Renal cortex interstitium (tissue), 11 donors: Measurements from ENCODE around the gene RAD50. TPM values are rescaled to one million over a fixed set of nuclear protein-coding genes. Genes with fewer than 3 reads are reported as not detected.
"Not testable (repeated sequence)": the region's sequence is repeated elsewhere in the genome, so short reads cannot be mapped to it uniquely, and the experiment has no call there.

Experiments used
- DNase-seq, 11 donors: peaks; one replicate each; pipeline ENCODE4 v3.0.0-alpha.2; 2013; ENCODE audit warnings: low read depth in 9 of 11, low spot score in 4 of 11; ENCODE audit errors: extremely low read depth in 1 of 11
- polyA plus RNA-seq, 3 donors: library from polyadenylated mRNA; unstranded; fragments of 120-200 nt; gene quantifications; one replicate each; pipeline ENCODE4 v1.2.1, GENCODE V29; 2013; ENCODE audit not compliant: insufficient read length in 3 of 3

RAD50 gene
- polyA plus RNA-seq, 3 donors: 36.6 to 49.9 (median 48.8) TPM

DNA sequence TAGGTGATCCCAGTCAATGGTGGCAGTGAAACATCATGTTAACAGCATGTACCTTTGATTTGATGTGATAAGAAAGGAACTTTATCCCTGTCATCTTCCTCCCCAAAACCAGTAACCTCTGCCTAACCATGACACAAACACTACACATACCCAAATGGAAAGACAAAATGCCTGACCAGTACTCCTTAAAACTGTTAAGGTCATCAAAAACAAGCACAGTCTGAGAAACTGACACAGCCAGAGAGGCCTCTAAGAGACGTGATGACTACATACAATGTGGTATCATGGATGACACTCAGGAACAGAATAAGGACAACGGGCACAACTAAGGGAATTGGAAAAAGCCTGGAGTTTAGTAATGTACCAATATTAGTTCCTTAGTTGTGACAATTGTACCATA, 9.5 kb upstream of the RAD50 start:
- no peak for DNase-seq

DNA sequence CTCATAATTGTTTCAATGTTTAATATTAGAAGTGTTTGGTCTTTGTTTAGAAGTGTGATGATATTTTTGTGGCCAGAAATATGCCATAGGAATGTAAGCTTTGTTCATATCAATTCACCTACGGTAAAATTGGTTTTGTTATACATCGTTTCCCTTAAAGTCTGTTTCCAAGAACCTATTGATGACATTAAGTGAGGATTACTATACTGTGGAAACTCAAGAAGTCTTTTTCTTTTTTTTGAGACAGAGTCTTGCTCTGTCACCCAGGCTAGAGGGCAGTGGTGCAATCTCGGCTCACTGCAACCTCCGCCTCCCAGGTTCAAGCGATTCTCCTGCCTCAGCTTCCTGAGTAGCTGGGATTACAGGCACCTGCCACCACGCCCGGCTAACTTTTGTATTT, 7.9 kb upstream of the RAD50 start:
- not testable (repeated sequence) for DNase-seq

DNA sequence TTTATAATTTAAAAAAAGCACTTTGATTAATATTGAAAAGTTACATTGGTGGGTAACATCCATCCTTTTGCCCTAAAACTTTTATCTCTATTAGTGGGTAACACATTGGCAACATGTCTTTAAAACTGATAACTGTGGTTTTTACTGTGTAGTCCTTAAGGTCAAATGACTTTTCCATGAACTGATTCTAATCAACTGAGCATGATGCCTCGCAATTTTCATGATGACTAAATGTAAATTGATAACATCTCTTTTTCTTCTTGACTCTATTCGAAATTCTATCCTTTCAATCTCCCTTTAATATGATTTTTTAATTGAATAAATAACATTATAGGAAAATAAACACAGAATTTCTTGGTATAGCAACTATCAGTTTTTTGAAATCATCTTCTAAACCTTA, 7.2 kb upstream of the RAD50 start:
- no peak for DNase-seq

DNA sequence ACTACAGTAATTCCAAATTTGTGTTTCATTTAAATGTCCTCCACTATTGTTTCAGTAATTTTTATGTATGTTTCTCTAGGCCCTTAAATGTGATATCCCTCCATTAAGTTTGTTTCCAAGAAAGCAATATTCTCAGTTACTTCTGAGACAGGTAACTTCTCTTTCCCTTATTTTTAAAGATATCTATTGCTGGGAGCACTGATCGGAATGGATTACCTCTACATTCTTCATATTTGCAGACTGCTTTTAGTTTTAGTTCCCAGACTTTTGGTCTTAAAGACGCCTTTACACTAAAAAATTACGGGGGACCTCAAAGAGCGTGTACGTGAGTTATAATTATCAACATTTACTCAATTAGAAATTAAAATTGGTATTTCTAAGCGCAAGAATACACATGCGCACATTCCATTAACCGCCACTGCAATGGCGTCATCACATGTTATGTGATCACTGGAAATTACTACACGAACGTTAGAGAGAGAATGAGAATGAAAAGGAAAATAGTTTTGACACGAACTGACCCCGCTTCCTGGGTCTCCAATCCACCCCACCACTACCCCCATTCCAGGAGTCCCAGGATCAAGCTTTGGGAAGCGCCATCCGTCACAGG, 519 bp upstream of the RAD50 start:
- DNase-seq: peak in 2 of 11 donors; percentile 4 to 12

DNA sequence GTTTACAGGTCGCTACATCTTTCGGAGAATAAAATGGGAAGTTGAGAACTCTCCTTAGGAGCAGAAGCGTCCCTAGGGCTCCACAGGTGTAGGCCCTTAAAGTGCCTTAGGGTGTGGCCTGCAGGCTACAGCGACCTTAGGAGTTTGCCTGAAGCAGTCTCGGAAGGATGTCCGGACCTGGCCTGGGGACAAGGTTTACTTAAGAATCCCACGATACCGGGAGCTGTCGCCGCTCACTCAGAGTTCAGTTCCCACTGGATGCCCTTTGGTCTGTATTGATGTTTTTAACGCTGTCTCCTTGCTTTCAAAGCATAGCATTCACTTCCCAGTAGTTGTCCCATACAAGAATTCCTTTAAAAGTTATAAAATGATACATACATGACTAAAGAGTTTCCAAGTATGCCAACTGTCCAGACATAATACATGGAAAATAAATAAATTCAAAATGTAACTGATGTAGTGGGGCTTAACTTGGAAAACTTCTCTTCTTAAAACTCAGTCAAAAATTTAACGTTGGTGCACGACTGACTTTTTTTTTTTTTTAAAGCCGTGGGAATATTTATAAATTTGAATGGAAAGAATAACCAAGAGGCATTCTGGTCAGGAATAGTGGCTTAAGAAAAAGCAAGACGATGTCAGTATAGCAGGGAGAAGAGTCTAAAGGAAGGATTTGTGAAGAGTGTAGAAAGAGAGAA, 848 bp downstream of the RAD50 start:
- DNase-seq: peak in 7 of 11 donors; percentile 9 to 34 (median 24)

DNA sequence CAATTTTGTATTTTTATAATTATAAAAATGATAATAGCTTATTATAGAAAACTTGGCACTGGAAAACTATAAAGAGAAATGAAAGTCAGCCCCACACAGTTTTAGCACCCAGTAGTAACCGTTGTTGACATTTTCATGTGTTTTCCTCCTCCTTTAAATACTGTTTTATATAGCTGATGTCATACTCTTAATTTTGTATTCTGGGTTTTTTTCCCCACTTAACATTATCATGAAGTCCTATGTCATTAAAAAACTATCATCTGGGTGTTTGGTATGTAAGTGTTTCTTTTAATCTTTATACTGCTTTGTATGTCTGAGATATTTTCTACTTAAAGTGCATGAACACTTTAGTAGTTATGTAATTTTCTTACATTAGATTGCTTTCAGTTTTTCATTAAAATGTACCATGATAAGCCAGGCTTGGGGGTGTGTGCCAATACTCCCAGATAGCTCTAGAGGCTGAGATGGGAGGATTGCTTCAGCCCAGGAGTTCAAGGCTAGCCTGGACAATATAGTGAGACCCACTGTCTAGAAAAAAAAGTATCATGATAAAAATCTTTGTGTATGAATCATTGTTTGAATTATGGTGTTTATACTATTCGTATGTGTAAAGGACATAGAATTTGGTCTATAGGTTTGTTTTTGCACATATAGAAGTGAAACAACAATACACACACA, 2.7 kb downstream of the RAD50 start:
- DNase-seq: no peak

DNA sequence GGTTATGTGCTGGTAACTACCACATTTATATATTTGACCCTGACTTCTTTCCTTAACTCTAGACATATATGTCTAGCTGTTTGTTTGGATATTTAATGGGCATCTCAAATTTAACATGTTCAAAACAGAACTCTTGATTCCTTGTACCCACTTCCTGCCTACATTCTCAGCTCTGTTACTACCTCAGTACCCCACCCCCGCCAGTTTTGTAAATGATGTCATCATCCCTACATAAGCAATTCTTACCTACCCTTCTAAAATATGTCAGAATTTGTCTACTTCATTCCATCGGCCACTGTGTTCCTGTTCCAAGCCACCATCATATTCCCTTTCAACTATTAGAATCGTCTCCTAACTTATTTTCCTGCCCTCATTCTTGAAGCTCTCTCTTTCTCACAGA, 4.8 kb downstream of the RAD50 start:
- DNase-seq: no peak

DNA sequence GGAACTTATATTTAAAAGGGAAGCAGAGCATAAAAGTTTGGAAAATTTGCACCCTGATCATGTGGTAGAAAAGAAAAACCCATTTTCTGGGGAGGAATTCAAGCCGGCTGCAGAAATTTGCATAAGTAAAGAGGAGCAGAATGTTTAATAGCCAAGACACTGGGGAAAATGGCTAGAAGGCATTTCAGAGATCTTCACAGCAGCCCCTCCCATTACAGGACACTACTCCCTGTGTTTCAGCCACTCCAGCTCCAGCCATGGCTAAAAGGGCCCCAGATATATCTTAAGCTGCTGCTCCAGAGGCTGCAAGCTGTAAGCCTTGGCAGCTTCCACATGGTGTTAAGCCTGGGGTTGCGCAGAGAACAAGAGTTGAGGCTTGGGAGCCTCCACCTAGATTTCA, 7.8 kb downstream of the RAD50 start:
- DNase-seq: not testable (repeated sequence)

DNA sequence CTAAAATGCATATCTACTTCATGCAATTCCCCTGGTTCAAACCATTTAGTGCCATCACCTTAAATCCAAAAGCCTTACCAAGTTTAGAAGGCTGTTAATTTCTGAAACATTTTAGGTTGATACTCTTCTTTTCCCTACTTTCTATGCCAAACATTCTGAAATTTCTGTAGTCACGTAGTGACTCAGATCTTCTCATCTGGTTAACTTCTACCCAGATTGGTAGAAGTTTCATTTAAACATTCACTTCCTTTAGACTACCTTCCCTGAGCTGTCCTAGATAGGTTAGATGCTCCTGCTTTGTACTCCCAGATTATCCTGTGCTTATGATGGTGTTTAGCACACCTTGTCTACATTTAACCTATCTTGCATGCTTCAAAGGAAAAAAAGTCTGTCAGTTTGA, 9.9 kb downstream of the RAD50 start:
- no peak for DNase-seq

DNA sequence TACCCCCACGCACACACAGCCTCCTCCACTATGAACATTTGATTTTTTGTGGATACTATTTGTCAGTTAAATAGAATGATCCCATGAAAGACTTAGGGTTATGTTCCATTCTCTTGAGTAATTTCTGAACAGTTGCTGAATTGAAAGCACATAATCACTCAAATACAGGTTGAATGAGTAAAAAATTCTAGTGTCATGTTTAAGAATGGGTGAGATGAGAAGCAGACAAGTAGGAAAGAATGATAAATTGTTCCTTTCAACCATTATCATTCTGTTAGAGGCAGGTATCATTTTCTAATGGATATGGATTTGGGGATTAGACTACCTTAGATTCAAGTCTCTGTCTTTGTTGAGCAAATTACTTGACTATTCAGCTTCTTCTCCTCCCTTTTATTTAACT, 19.3 kb downstream of the RAD50 start:
- no peak for DNase-seq

DNA sequence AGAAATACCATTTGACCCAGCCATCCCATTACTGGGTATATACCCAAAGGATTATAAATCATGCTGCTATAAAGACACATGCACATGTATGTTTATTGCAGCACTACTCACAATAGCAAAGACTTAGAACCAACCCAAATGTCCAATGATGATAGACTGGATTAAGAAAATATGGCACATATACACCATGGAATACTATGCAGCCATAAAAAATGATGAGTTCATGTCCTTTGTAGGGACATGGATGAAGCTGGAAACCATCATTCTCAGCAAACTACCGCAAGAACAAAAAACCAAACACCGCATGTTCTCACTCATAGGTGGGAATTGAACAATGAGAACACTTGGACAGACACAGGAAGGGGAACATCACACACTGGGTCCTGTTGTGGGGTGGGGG, 27.8 kb downstream of the RAD50 start:
- not testable (repeated sequence) for DNase-seq

DNA sequence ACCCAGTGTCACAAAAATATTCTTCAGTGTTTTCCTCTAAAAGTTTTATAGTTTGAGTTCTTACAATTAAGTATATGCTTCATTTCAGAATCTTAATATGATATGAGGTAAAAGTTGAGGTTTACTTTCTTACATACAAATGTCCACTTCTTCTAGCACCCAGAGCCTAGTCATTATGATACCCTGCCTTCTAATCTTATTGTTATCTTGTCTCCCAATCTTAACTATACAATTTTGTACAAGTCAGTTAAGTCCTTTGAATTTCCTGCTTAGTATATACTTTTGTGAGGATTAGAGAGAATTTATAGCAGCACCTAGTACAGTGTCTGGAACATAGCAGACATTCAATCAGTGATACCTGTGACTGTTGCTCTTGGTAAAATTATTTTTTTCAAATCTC, 29.3 kb downstream of the RAD50 start:
- no peak for DNase-seq

DNA sequence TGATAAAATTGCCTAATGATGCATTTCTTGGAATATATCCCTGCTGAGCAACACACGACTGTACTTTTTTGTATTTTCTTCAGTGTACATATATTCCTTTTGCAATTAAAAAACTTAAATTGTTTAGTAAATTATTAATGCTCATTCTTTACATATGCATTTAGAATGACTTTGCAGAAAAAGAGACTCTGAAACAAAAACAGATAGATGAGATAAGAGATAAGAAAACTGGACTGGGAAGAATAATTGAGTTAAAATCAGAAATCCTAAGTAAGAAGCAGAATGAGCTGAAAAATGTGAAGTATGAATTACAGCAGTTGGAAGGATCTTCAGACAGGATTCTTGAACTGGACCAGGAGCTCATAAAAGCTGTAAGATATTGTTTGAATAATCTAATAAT, 32.7 kb downstream of the RAD50 start:
- no peak for DNase-seq

DNA sequence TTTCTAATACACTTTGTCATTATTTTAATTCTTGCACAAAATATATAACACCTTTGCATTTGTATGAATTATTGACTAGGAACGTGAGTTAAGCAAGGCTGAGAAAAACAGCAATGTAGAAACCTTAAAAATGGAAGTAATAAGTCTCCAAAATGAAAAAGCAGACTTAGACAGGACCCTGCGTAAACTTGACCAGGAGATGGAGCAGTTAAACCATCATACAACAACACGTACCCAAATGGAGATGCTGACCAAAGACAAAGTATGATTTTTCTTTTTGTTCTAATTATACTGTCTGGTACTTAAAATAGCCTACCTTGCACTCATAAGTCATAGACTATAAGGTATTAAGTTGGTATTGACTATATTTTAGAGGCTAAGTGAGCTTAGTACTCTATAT, 34.4 kb downstream of the RAD50 start:
- no peak for DNase-seq

DNA sequence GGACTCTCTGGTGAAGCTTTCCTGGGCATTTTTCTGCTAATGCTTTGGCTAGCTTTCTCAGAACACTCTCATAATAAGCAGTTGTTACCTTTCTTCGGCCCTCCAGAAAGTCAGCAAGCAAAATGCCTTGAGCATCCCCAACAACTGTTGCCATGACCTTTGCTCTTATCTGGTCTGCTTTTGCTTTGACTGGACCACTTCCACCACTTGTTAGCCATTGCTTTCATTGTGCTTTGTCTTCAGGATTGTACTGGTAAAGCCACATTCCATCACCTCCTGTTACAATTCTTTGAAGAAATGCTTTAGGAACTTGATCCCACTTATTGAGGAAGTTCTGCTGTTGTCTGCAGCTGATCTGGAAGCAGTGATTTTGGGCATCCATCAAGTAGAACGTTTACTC, 35.7 kb downstream of the RAD50 start:
- DNase-seq: no peak

DNA sequence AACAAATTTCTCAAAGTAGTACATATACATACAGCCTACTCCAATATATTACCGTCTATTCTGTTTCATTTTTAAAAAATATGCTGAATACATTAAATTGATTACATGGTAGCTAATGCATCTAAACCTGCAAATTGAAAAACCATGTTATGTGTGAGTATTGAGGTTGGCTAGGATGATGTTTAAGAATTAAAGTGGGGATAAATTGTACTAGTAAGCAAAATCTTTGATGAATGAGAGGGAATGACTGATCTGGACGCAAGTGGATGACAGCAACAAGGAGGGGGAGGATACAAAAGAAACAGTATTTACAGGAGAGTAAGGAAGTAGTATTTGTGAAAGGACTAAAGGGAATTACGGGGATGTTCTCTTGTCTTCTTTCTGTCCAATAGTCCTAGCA, 37.4 kb downstream of the RAD50 start:
- DNase-seq: no peak

DNA sequence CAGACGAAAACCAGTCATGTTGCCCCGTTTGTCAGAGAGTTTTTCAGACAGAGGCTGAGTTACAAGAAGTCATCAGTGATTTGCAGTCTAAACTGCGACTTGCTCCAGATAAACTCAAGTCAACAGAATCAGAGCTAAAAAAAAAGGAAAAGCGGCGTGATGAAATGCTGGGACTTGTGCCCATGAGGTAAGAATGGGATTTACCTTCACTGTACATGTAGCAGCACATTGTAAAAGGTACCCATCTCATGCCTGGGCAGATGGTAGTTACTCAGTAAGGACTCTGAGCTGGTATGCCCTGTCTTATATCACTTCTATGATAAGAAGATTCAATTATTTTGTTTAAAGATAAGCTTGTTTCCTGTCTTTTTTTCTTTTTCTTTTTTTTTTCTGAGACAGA, 38.8 kb downstream of the RAD50 start:
- no peak for DNase-seq

DNA sequence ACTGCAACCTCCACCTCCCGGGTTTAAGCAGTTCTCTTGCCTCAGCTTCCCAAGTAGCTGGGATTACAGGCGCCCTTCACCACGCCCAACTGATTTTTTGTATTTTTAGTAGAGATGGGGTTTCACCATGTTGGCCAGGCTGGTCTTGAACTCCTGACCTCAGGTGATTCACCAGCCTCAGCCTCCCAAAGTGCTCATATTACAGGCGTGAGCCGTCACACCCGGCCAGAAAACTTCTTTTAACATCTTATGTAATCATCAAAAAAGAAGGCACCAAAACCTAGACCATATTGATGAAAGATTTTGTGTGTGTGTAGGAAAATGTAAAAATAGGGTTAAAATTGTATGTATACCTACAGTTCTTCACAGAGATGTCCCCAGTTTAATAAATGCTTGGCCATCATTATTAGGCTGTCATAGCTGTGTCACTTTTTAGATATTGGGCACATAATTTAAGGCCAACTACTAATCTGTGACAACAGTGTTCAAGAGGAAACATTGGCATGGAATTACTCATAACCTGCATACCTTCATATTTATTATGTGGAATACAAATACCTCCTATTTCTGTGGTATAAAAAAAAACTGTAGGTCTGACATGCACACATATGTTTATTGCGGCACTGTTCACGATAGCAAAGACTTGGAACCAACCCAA, 44.4 kb downstream of the RAD50 start:
- no peak for DNase-seq

DNA sequence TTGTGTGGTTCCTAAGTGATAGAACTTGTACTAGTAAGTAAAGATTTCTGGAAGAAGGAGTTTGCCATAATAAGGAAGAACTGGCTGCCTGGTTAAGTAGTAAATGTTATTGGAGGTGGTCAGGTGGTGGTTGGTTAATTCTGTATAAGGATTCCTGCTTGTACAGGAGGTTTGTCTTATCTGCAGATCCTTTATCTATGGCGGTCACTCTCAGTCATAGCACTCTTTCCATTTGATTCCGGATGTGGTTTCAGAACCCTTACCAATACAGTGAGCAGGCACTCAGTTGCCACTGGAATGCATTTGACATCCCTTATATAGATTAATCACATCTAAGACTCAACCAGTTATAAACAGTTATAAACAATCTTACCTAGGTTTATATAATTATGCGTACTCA, 50.3 kb downstream of the RAD50 start:
- DNase-seq: no peak

DNA sequence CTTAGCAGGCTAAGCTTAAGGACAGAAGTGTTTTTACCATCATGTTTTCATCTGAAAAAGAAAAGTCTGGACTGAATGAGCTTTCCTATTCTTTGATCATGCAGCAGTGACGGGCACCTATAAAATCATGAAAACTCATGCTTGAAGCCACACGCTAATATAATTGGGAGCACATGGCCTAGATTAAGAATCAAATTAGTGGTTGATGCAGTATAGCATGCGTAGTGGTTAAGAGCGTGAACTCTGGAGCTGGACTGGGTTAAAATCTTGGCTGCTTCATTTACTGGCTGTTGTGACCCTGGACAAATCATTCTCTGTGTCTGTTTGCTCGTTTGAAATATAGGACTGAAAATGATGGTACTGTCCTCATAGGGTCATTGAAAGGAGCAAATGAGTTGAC, 51.3 kb downstream of the RAD50 start:
- no peak for DNase-seq
